Measurements from ENCODE around the gene KIF26B.
"Not testable (repeated sequence)": the region's sequence is repeated elsewhere in the genome, so short reads cannot be mapped to it uniquely, and the experiment has no call there.

The KIF26B gene

GRCh38 chr1:245397771-245398170 lies 243.0 kb downstream of the KIF26B start:
- no peak for DNase-seq

DNA sequence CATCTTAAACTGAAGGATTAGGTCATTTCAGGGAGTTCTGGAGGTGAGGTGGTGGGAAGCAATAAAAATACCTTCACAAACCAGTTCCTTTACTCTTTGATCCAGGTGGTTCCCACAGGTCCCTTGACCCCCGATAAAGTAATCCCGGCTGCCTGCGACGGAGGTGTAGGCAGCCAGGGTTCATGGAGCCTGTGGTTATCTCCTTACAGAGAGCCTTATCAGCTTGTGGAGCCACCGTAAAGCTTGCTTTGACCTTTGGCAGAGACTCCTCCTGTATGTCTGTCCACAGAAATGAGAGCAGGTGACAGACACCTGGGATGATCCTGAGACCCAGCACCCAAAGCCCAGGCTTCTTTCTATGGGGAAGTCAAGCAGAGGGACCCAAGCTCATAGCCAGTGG lies 243.4 kb downstream of the KIF26B start:
- no peak for DNase-seq

- DNase-seq = no peak
Observed at GRCh38 chr1:245401881-245402587, 247.2 kb downstream of the KIF26B start.

- DNase-seq = not testable (repeated sequence)
Observed at GRCh38 chr1:245402998-245403397, 248.2 kb downstream of the KIF26B start.

DNA sequence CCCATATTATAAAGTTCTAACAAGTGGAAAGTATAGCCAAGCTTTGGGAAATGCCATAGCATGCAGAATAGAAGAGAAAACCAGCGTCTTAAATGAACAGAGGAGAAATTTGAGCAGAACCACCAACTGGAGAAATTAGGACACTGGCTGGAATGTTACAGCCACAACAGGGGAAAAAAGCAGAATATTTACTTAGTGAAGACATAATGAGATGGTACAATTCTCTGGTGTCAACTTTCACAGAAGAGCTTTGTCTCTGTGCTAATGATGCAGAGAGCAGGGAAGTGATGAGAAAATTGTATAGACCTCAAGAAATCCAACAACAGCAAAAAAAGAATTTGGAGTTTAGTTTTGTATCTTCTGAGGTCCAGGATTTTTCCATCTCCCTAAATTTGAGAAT lies 249.7 kb downstream of the KIF26B start:
- DNase-seq = no peak

DNA sequence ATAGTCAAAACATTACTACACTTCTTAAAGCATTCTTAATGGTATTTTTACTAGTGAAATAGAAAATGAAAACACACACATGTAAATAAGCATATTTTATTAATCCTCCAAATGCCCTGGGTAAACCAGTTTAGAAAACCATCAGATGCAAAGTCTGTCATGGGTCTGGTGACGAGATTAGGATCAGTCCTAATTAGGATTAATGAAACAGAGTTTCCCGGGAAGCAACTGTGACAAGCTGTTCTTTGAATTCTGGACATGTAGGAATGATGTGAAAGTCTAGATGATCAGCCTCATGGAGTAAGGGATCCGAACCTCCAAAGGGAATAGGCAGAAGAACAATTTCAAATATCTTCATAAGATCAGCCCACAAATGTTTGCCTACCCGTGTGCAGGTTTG lies 250.2 kb downstream of the KIF26B start:
- no peak for DNase-seq

DNA sequence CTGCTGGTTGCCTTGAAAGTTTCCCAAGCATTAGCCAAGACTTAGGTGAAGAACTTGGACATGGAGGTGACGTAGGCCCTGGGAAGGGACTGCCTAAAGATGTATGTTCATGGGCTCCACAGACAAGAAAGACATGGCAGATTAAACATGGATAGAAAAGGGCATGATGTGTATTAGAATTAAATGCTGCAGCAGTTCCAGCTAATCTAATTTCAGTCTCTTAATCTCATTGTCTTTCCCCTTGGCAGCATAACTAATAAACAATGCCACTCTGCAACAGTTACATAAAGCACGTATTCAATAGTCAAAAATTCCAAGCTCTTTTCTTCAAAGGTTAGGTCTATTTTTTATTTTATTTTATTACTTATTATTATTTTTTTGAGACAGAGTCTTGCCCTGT lies 251.6 kb downstream of the KIF26B start:
- no peak for DNase-seq

DNA sequence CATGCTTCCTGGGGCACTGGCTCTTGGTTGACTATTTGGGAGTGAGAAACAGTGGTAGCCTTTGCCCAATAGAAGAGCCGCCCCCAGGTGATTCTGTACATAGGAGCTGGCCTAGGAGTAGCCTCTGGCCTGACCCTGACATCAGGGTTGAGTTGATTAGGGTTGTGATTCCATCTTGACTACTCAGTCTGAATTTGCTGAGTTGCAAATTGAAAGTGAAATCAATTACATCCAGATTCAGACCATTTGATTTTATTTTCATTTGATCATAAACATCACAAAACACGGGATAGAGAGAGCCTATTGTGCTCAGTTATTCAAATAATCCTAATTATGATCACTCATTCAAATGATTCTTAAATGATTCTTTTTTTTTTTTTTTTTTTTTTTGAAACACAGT lies 253.2 kb downstream of the KIF26B start:
- DNase-seq = no peak

DNA sequence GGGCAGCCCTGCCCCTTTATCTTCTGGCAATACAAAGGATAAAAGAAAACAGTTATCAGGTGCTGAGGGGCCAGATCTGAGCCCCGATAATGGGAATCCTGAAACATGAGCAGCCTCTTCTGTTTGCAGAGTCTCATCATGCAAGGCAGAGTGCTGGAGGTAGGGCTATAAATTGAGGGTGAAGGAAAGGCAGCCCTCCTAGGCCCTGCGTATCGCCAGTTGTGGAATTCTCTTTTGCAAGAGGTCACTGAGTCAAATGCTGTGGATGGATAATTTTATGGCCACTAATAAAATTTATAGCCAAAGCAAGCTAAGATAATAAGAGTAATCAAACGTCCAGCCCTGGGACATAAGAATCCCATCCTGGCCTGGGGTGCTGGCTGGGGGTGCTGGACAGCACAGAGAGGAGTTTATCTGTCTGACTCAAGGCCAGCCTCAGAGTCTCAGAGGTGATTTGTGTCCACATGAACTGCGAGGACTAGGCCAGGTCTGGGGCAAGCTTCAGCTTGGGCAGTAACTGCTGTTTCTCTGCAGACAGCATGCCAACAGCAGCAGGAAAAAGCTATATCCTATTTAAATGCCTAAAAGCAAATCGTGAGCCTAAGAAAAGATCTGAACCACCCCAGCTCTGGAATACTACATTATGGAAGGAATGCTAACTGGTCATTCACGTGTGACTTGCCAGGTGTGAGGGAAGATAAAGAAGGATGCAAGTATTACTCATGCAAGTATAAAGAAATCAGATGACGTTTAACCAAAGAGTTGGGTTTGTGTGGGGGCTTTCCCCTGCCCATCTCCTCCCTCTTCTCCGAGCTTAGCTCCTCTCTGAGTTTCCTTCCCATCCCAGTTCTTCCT lies 254.8 kb downstream of the KIF26B start:
- DNase-seq = no peak

DNA sequence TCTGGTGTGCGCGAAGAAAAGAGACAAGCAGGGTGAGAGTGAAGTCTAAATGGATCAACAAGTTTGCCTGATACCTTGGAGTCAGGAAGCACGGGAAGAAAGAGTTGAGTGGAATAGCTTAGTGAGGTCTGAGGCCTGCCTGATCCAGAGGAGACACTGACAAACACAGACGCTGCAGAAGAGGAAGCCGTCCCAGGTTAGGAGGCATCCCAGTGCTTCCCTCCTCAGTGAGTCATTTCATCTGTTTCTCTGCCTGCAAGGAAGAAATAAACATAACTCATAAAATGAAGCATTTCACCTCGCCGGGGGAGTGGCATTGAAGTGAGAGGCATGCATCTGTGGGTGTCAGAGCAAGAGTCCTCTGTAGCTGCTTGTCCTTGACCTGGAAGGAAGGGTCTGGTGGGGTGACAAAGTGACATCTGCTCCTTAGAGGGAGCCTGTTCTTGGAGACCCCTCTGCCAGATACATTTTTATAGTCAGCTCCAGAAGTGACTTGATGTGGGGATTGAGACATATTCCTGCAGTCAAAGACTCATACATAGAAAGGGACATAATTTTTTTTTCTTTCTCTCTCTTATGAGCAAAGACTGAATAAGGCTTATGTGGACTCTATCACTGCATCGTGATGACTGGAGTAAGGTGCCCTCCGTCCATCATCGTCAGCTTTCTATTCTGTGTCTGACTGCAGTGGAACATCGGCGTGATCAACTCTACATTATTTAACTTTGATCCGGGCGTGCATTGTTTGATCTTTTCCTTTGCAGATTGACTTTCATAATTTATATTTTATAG lies 256.7 kb downstream of the KIF26B start:
- no peak for DNase-seq

GRCh38 chr1:245412306-245412705 lies 257.5 kb downstream of the KIF26B start:
- no peak for DNase-seq

- no peak for DNase-seq
Observed at GRCh38 chr1:245416781-245417180, 262.0 kb downstream of the KIF26B start.

GRCh38 chr1:245418077-245418476 lies 263.3 kb downstream of the KIF26B start:
- no peak for DNase-seq

- no peak for DNase-seq
Observed at GRCh38 chr1:245419461-245419978, 264.7 kb downstream of the KIF26B start.

GRCh38 chr1:245419989-245420388 lies 265.2 kb downstream of the KIF26B start:
- no peak for DNase-seq

DNA sequence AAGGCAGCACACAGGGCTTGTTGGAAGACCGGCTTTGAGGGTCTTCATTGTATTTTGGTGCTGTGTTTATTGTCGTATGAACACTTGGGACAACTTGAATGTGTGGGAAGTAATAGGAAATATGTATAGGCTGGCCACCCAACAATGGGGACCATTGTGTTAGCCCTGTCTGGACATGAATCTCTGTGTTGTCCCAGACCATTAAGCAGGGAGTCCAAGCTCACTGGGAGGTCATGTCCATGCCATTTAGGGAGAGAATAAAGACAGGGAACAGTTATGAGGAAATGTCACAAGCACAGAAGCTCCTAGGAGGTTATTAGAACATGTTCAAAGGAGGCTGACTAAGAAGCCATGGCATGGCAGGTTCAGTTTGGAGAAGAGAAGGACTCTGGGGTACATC lies 266.1 kb downstream of the KIF26B start:
- DNase-seq = no peak

DNA sequence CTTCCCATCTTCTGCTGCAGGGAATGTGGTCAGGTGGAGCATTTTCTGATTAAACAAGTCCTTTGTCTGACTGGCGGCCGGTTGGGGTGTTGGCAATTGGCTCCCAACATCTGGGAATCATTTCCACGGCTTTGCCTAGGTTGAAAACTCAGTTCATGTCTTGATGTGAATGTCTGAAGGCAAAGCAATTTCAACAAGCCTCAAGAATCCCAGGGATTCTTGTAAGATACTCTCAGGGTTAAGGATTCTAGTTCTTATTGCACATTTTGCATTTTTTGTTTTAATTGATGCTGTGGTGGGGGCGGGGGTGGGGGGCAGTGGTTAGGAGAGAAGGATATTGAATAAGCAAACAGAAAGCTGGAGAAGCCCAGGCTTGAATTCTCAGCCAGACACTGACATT lies 273.9 kb downstream of the KIF26B start:
- DNase-seq = no peak

DNA sequence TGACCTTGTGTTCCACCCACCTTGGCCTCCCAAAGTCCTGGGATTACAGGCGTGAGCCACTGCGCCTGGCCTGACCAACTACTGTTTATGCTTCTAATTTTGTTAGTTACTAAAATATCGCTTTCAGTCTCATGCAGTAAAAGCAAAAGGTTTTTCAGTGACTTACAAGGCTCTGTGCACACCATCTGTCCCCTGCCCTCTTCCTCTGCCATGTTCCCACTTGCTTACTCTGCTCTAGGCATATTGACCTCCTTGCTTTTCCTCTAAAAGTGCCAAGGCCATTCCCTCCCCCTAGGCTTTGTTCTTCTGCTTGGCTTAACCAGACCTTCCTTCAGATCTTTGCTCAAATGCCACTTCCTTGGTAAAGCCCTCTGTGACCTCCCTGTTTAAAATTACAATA lies 276.9 kb downstream of the KIF26B start:
- DNase-seq = no peak

GRCh38 chr1:245432228-245432875 lies 277.6 kb downstream of the KIF26B start:
- no peak for DNase-seq

DNA sequence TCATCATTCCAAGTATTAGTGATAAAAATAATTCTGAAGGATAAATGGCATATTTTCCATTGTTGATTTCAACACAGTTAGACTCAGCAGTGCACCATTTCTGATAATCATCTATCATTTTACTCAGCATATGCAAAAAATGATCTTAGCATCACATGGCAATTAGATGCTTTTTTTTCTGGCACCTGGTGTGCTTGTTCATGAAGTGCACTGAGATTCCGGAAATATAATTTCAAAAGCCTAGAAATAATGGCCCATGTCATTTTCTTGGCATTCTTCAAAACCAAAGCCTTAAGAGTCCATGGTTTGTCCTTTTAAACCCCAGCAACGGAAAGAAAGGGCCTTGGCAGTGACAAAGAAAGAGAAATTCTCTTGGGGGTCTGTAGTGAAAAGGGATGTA lies 278.8 kb downstream of the KIF26B start:
- DNase-seq = no peak

- no peak for DNase-seq
Observed at GRCh38 chr1:245434280-245434679, 279.5 kb downstream of the KIF26B start.

DNA sequence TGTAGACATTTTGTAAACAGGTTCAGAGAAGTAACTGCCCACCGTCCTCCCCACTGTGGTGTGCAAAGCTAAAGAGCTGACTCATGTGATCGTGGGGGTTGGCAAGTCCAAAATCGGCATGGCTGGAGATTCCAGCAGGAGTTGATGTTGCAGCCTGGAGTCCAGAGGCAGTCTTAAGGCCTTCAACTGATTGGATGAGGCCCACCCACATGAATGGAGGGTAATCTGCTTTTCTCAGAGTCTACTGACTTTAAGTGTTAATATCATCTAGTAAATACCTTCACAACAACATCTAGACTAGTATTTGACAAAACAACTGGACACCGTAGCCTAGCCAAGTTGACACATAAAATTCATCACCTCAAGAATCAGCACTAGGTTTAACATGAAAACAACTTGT lies 281.6 kb downstream of the KIF26B start:
- DNase-seq = no peak
